ENCODE data around the gene WDR70. TPM values are rescaled to one million over a fixed set of nuclear protein-coding genes. Genes with fewer than 3 reads are reported as not detected.

Gene WDR70
- total RNA-seq, 1 experiment from 2014 or later: 60.5 TPM

- in situ Hi-C loops (cut with HindIII; ENCODE audit: low sequenced_read_pairs): no loop called here
- no peak for DNase-seq (ENCODE audit: low spot score)
Observed at GRCh38 chr5:37701868-37702267, 322.8 kb downstream of the WDR70 start.

GRCh38 chr5:37703841-37704241 is 324.7 kb downstream of the WDR70 start:
- in situ Hi-C loops (cut with HindIII; ENCODE audit: low sequenced_read_pairs): no loop called here
- no peak for DNase-seq (ENCODE audit: low spot score)

GRCh38 chr5:37704406-37704805 is 325.3 kb downstream of the WDR70 start:
- in situ Hi-C loops (cut with HindIII; ENCODE audit: low sequenced_read_pairs): no loop called here
- DNase-seq (ENCODE audit: low spot score): no peak

- in situ Hi-C loops (cut with HindIII; ENCODE audit: low sequenced_read_pairs): no loop called here
- DNase-seq (ENCODE audit: low spot score): no peak
Observed at GRCh38 chr5:37709020-37709419, 329.9 kb downstream of the WDR70 start.

GRCh38 chr5:37710965-37711364 is 331.8 kb downstream of the WDR70 start:
- DNase-seq (ENCODE audit: low spot score): peak; percentile 34
- in situ Hi-C loops (cut with HindIII; ENCODE audit: low sequenced_read_pairs): no loop called here

- DNase-seq (ENCODE audit: low spot score): no peak
- in situ Hi-C loops (cut with HindIII; ENCODE audit: low sequenced_read_pairs): no loop called here
Observed at GRCh38 chr5:37712750-37713149, 333.6 kb downstream of the WDR70 start.

GRCh38 chr5:37714756-37715155 is 335.6 kb downstream of the WDR70 start:
- DNase-seq (ENCODE audit: low spot score): no peak
- in situ Hi-C loops (cut with HindIII; ENCODE audit: low sequenced_read_pairs): no loop called here

- in situ Hi-C loops (cut with HindIII; ENCODE audit: low sequenced_read_pairs): no loop called here
- no peak for DNase-seq (ENCODE audit: low spot score)
Observed at GRCh38 chr5:37715361-37715760, 336.2 kb downstream of the WDR70 start.

GRCh38 chr5:37715992-37716391 is 336.9 kb downstream of the WDR70 start:
- DNase-seq (ENCODE audit: low spot score): no peak
- in situ Hi-C loops (cut with HindIII; ENCODE audit: low sequenced_read_pairs): no loop called here

- in situ Hi-C loops (cut with HindIII; ENCODE audit: low sequenced_read_pairs): no loop called here
- DNase-seq (ENCODE audit: low spot score): no peak
Observed at GRCh38 chr5:37716405-37716804, 337.3 kb downstream of the WDR70 start.

- in situ Hi-C loops (cut with HindIII; ENCODE audit: low sequenced_read_pairs): no loop called here
- DNase-seq (ENCODE audit: low spot score): no peak
Observed at GRCh38 chr5:37717276-37717612, 338.1 kb downstream of the WDR70 start.

- in situ Hi-C loops (cut with HindIII; ENCODE audit: low sequenced_read_pairs): no loop called here
- DNase-seq (ENCODE audit: low spot score): peak; percentile 65
Observed at GRCh38 chr5:37717613-37718431, 338.7 kb downstream of the WDR70 start.

- in situ Hi-C loops (cut with HindIII; ENCODE audit: low sequenced_read_pairs): no loop called here
Observed at GRCh38 chr5:37720550-37720952, 341.4 kb downstream of the WDR70 start.

GRCh38 chr5:37721447-37721871 is 342.3 kb downstream of the WDR70 start:
- no peak for DNase-seq (ENCODE audit: low spot score)
- in situ Hi-C loops (cut with HindIII; ENCODE audit: low sequenced_read_pairs): no loop called here

More at GRCh38 chr5:37720550-37720952, 341.4 kb downstream of the WDR70 start:
- no peak for DNase-seq (ENCODE audit: low spot score)

GRCh38 chr5:37722236-37723161 is 343.4 kb downstream of the WDR70 start:
- DNase-seq (ENCODE audit: low spot score): no peak
- in situ Hi-C loops (cut with HindIII; ENCODE audit: low sequenced_read_pairs): no loop called here

GRCh38 chr5:37723162-37723961 is 344.2 kb downstream of the WDR70 start:
- in situ Hi-C loops (cut with HindIII; ENCODE audit: low sequenced_read_pairs): no loop called here
- DNase-seq (ENCODE audit: low spot score): no peak

- in situ Hi-C loops (cut with HindIII; ENCODE audit: low sequenced_read_pairs): no loop called here
- no peak for DNase-seq (ENCODE audit: low spot score)
Observed at GRCh38 chr5:37724395-37725125, 345.4 kb downstream of the WDR70 start.

- in situ Hi-C loops (cut with HindIII; ENCODE audit: low sequenced_read_pairs): no loop called here
- DNase-seq (ENCODE audit: low spot score): no peak
Observed at GRCh38 chr5:37725185-37725584, 346.1 kb downstream of the WDR70 start.

GRCh38 chr5:37727238-37727637 is 348.1 kb downstream of the WDR70 start:
- in situ Hi-C loops (cut with HindIII; ENCODE audit: low sequenced_read_pairs): no loop called here

More at GRCh38 chr5:37727238-37727637, 348.1 kb downstream of the WDR70 start:
- DNase-seq (ENCODE audit: low spot score): no peak
